Esophagus muscularis mucosa (tissue), 4 donors: ENCODE measurements around the gene DEGS2. TPM values are rescaled to one million over a fixed set of nuclear protein-coding genes. Genes with fewer than 3 reads are reported as not detected.

Source experiments
- DNase-seq: peaks from one replicate; pipeline ENCODE4 v3.0.0-alpha.2; 2017; ENCODE audit errors: extremely low spot score
- H3K27ac ChIP-seq, 4 donors: fragments of 200-600 bp; sonication (generic); replicated peaks in 1 of 4; 1 replicate in 3 of 4; 2 replicates in 1 of 4; pipeline ENCODE4 v1.5.1; 2016 to 2019; ENCODE audit warnings: mild to moderate bottlenecking in 1 of 4
- H3K27me3 ChIP-seq, 4 donors: fragments of 200-600 bp; sonication (generic); one replicate each; pipeline versions ENCODE4 v1.5.1 to v1.6.0; 2016 to 2019
- H3K36me3 ChIP-seq, 4 donors: fragments of 200-600 bp; sonication (generic); one replicate each; pipeline ENCODE4 v1.5.1; 2016 to 2019
- H3K4me1 ChIP-seq, 4 donors: fragments of 200-600 bp; sonication (generic); one replicate each; pipeline ENCODE4 v1.5.1; 2016 to 2019
- H3K4me3 ChIP-seq, 4 donors: fragments of 200-600 bp; sonication (generic); 1 replicate in 2 of 4; 2 replicates in 2 of 4; pipeline ENCODE4 v1.5.1; 2016 to 2019; ENCODE audit warnings: mild to moderate bottlenecking in 4 of 4, moderate library complexity in 1 of 4
- H3K9me3 ChIP-seq, 4 donors: fragments of 200-600 bp; sonication (generic); 1 replicate in 3 of 4; 2 replicates in 1 of 4; pipeline ENCODE4 v1.5.1; 2016 to 2019
- CTCF ChIP-seq, 3 experiments: fragments of 200-600 bp in 2 of 3; fragments of 450-650 bp in 1 of 3; sonication (generic) in 2 of 3; IDR thresholded peaks; one replicate each; pipeline ENCODE4 v1.5.1; 2017 to 2019; ENCODE audit warnings: antibody characterized with exemption in 3 of 3, mild to moderate bottlenecking in 2 of 3, moderate library complexity in 1 of 3
- EP300 ChIP-seq: sonication (generic); formaldehyde crosslinking; IDR thresholded peaks from one replicate; pipeline ENCODE4 v1.6.1; 2017; ENCODE audit warnings: antibody characterized with exemption
- POLR2A ChIP-seq: fragments of 450-650 bp; IDR thresholded peaks from one replicate; pipeline ENCODE4 v1.6.1; 2017; ENCODE audit warnings: antibody characterized with exemption, moderate library complexity, mild to moderate bottlenecking, low read depth
- POLR2AphosphoS5 ChIP-seq, 2 donors: sonication (generic); formaldehyde crosslinking; IDR thresholded peaks; one replicate each; pipeline ENCODE4 v1.6.1; 2017; ENCODE audit warnings: antibody characterized with exemption in 2 of 2
- WGBS: methylation state at CpG from one replicate; pipeline ENCODE4 v1.1.5; 2018; 5-methylcytosine and 5-hydroxymethylcytosine counted together
- intact Hi-C: fragments of 100-400 bp; cut with DNase I; formaldehyde crosslinking; loops from one replicate; pipeline ENCODE4 v1.15.1; 2023
- total RNA-seq, 4 donors: library from RNA; depleted of rRNA; stranded (reverse); fragments of >200 nt; gene quantifications; one replicate each; pipeline versions ENCODE4 v1.1.0 to v1.2.1, GENCODE V29; 2016

Gene DEGS2
- total RNA-seq, 4 donors from 2014 or later: 0.06 to 0.33 (median 0.11) TPM; not detected in 1

GRCh38 chr14:100152091-100152490, 7.4 kb downstream of the DEGS2 start:
- H3K27me3 ChIP-seq: peaks cover 0 to 65% (median 2%) of the 10 kb centered on the region in 4 donors
- no peak overlapping the region for H3K4me3 ChIP-seq
- intact Hi-C loops: no loop called here
- TF ChIP-seq EP300: no peak
- TF ChIP-seq CTCF (IDR thresholded peaks at IDR 0.05): no peak
- no peak for TF ChIP-seq POLR2A
- no peak for TF ChIP-seq POLR2AphosphoS5 (IDR thresholded peaks at IDR 0.05)
- H3K4me1 ChIP-seq: peaks cover 0 to 2% (median 0%) of the 10 kb centered on the region in 4 donors
- H3K9me3 ChIP-seq: peaks cover 0 to 9% (median 8%) of the 10 kb centered on the region in 4 donors
- H3K27ac ChIP-seq: no peak overlapping the region
- no peak for DNase-seq
- WGBS: 84% methylated on average over 10 of the region's 10 CpGs
- H3K36me3 ChIP-seq: no peaks in the 10 kb centered on the region

GRCh38 chr14:100150932-100151587, 8.4 kb downstream of the DEGS2 start:
- Histone ChIP-seq H3K9me3 (peaks cover 0 to 9% (median 8%) of the 10 kb centered on the region in 4 donors), H3K27ac (no peak overlapping the region), H3K4me1 (peaks cover 0 to 3% (median 0%) of the 10 kb centered on the region in 4 donors), H3K27me3 (peaks cover 0 to 55% (median 0%) of the 10 kb centered on the region in 4 donors), H3K36me3 (no peaks in the 10 kb centered on the region), H3K4me3 (no peak overlapping the region)
- TF ChIP-seq EP300: no peak
- no peak for TF ChIP-seq POLR2A
- no peak for TF ChIP-seq CTCF (IDR thresholded peaks at IDR 0.05)
- TF ChIP-seq POLR2AphosphoS5 (IDR thresholded peaks at IDR 0.05): no peak
- WGBS: 86% methylated on average over 8 of the region's 12 CpGs
- intact Hi-C loops: no loop called here
- DNase-seq: no peak

GRCh38 chr14:100149851-100150611, 9.4 kb downstream of the DEGS2 start:
- H3K4me3 ChIP-seq: no peak overlapping the region
- H3K27ac ChIP-seq: no peak overlapping the region
- 43% methylated on average over 8 of the region's 21 CpGs for whole genome bisulfite sequencing
- intact Hi-C loops: no loop called here
- peaks cover 2 to 12% (median 5%) of the 10 kb centered on the region in 4 donors for H3K4me1 ChIP-seq
- H3K9me3 ChIP-seq: peaks cover 0 to 8% (median 7%) of the 10 kb centered on the region in 4 donors
- DNase-seq: no peak
- TF ChIP-seq EP300: no peak
- TF ChIP-seq POLR2A: no peak
- no peak for TF ChIP-seq CTCF (IDR thresholded peaks at IDR 0.05)
- TF ChIP-seq POLR2AphosphoS5 (IDR thresholded peaks at IDR 0.05): no peak
- no peaks in the 10 kb centered on the region for H3K36me3 ChIP-seq
- peaks cover 0 to 47% (median 0%) of the 10 kb centered on the region in 4 donors for H3K27me3 ChIP-seq

GRCh38 chr14:100148837-100149731, 10.4 kb downstream of the DEGS2 start:
- DNase-seq: no peak
- no peak overlapping the region for H3K27ac ChIP-seq
- H3K4me1 ChIP-seq: peaks cover 7 to 20% (median 10%) of the 10 kb centered on the region in 4 donors
- 92% methylated on average over 48 of the region's 58 CpGs for WGBS
- peaks cover 0 to 2% (median under 1%) of the 10 kb centered on the region in 4 donors for H3K36me3 ChIP-seq
- no peak overlapping the region for H3K4me3 ChIP-seq
- no peaks in the 10 kb centered on the region for H3K9me3 ChIP-seq
- TF ChIP-seq POLR2A: no peak
- no peak for TF ChIP-seq CTCF (IDR thresholded peaks at IDR 0.05)
- TF ChIP-seq POLR2AphosphoS5 (IDR thresholded peaks at IDR 0.05): no peak
- TF ChIP-seq EP300: no peak
- H3K27me3 ChIP-seq: peaks cover 0 to 39% (median 0%) of the 10 kb centered on the region in 4 donors
- intact Hi-C loops: no loop called here
